Measurements from ENCODE around the gene FNDC5.

FNDC5 gene

GRCh38 chr1:32897082-32898049 lies 26.7 kb upstream of the FNDC5 start:
- DNase-seq, result no peak

GRCh38 chr1:32896451-32896850 lies 25.7 kb upstream of the FNDC5 start:
- no peak for DNase-seq

- no peak for DNase-seq
These were observed 24.9 kb upstream of the FNDC5 start for GRCh38 chr1:32895325-32896215.

- no peak for DNase-seq
These were observed 24.0 kb upstream of the FNDC5 start for GRCh38 chr1:32894681-32895080.

GRCh38 chr1:32894019-32894600 lies 23.4 kb upstream of the FNDC5 start:
- DNase-seq, result peak in 2 of 3 experiments; percentile 40 to 54

- peak in 2 of 3 experiments; percentile 74 for DNase-seq
These were observed 22.7 kb upstream of the FNDC5 start for GRCh38 chr1:32893198-32894018.

GRCh38 chr1:32892368-32893197 lies 21.9 kb upstream of the FNDC5 start:
- DNase-seq, result peak in 2 of 3 experiments; percentile 74 to 79

- DNase-seq, result no peak
These were observed 20.9 kb upstream of the FNDC5 start for GRCh38 chr1:32891630-32892029.

- no peak for DNase-seq
These were observed 20.5 kb upstream of the FNDC5 start for GRCh38 chr1:32891241-32891570.

- DNase-seq, result no peak
These were observed 20.0 kb upstream of the FNDC5 start for GRCh38 chr1:32890516-32891240.

- no peak for DNase-seq
These were observed 19.1 kb upstream of the FNDC5 start for GRCh38 chr1:32889731-32890278.

GRCh38 chr1:32888677-32889420 lies 18.1 kb upstream of the FNDC5 start:
- no peak for DNase-seq

GRCh38 chr1:32888134-32888533 lies 17.4 kb upstream of the FNDC5 start:
- no peak for DNase-seq

- DNase-seq, result no peak
These were observed 16.9 kb upstream of the FNDC5 start for GRCh38 chr1:32887623-32888022.

GRCh38 chr1:32886828-32887414 lies 16.2 kb upstream of the FNDC5 start:
- peak in 1 of 3 experiments; percentile 10 for DNase-seq

GRCh38 chr1:32886004-32886827 lies 15.5 kb upstream of the FNDC5 start, which contains the start of gene HPCA:
TSS of gene HPCA (plus strand) at chr1:32886491. CDS start at chr1:32888899, 2,408 bp downstream.
- peak in 2 of 3 experiments; percentile 48 to 53 for DNase-seq

- no peak for DNase-seq
These were observed 14.9 kb upstream of the FNDC5 start for GRCh38 chr1:32885676-32886003.

GRCh38 chr1:32884726-32885125 lies 14.0 kb upstream of the FNDC5 start:
- peak in 1 of 3 experiments; percentile 5 for DNase-seq

Measured in NCI-H1417 (cell line).